ENCODE measurements around the gene KRTAP22-2. TPM values are rescaled to one million over a fixed set of nuclear protein-coding genes. Genes with fewer than 3 reads are reported as not detected.

Gene KRTAP22-2
- total RNA-seq, 2 experiments from 2014 or later = not detected

GRCh38 chr21:30612132-30612531 is 21.9 kb upstream of the KRTAP22-2 start:
- no peaks in the 10 kb centered on the region for H3K4me1 ChIP-seq (ENCODE audit: insufficient read depth, low read length)
- Mint-ChIP-seq H3K27me3 (no peaks in the 10 kb centered on the region), H3K4me1 (ENCODE audit: low read depth) (no peaks in the 10 kb centered on the region), H3K4me3 (no peak overlapping the region), H3K9me3 (peaks cover 10% of the 10 kb centered on the region), H3K27ac (no peak overlapping the region), H3K36me3 (ENCODE audit: low read depth) (no peaks in the 10 kb centered on the region)
- intact Hi-C loops (cut with DNase I, micrococcal nuclease) = no loop called here
- DNase-seq (no peak), ATAC-seq (ENCODE audit: poor library complexity) (no peak)
- H3K36me3 ChIP-seq (ENCODE audit: insufficient read depth, low read length) = no peaks in the 10 kb centered on the region
- peaks cover 0 to 4% of the 10 kb centered on the region in 2 experiments for H3K9me3 ChIP-seq (ENCODE audit: control insufficient read depth in 1 of 2, insufficient read depth in 1 of 2, low read length in 2 of 2)
- CTCF ChIA-PET = no interaction called here
- POLR2A ChIA-PET = no interaction called here
- H3K27me3 ChIP-seq (ENCODE audit: control insufficient read depth in 1 of 2, insufficient read depth in 2 of 2, low read length in 2 of 2) = no peaks in the 10 kb centered on the region
- no peak overlapping the region for H3K27ac ChIP-seq (ENCODE audit: low read depth in 1 of 2, low read length in 2 of 2)
- no peak overlapping the region for H3K4me3 ChIP-seq (ENCODE audit: low read length)
- TF ChIP-seq CTCF (IDR thresholded peaks at IDR 0.05) = no peak

- H3K4me3 ChIP-seq (ENCODE audit: low read length) = no peak overlapping the region
- H3K9me3 Mint-ChIP-seq = peaks cover 10% of the 10 kb centered on the region
- no peaks in the 10 kb centered on the region for H3K36me3 ChIP-seq (ENCODE audit: insufficient read depth, low read length)
- peaks cover 0 to 3% of the 10 kb centered on the region in 2 experiments for H3K27me3 ChIP-seq (ENCODE audit: control insufficient read depth in 1 of 2, insufficient read depth in 2 of 2, low read length in 2 of 2)
- H3K4me1 Mint-ChIP-seq (ENCODE audit: low read depth) = no peaks in the 10 kb centered on the region
- no peaks in the 10 kb centered on the region for H3K4me1 ChIP-seq (ENCODE audit: insufficient read depth, low read length)
- H3K4me3 Mint-ChIP-seq = no peak overlapping the region
- H3K36me3 Mint-ChIP-seq (ENCODE audit: low read depth) = no peaks in the 10 kb centered on the region
- DNase-seq = no peak
- POLR2A ChIA-PET = no interaction called here
- CTCF ChIA-PET = no interaction called here
- no peak overlapping the region for H3K27ac ChIP-seq (ENCODE audit: low read depth in 1 of 2, low read length in 2 of 2)
- TF ChIP-seq CTCF (IDR thresholded peaks at IDR 0.05) = no peak
- no peaks in the 10 kb centered on the region for H3K27me3 Mint-ChIP-seq
- no peak overlapping the region for H3K27ac Mint-ChIP-seq
- ATAC-seq (ENCODE audit: poor library complexity) = no peak
- no peaks in the 10 kb centered on the region for H3K9me3 ChIP-seq (ENCODE audit: control insufficient read depth in 1 of 2, insufficient read depth in 1 of 2, low read length in 2 of 2)
- intact Hi-C loops (cut with DNase I, micrococcal nuclease) = no loop called here
Observed at GRCh38 chr21:30605968-30606367, 15.8 kb upstream of the KRTAP22-2 start.

- Histone ChIP-seq H3K9me3 (ENCODE audit: control insufficient read depth in 1 of 2, insufficient read depth in 1 of 2, low read length in 2 of 2) (peaks cover 0 to 3% of the 10 kb centered on the region in 2 experiments), H3K27ac (ENCODE audit: low read depth in 1 of 2, low read length in 2 of 2) (no peak within 1 kb of the TSS), H3K36me3 (ENCODE audit: insufficient read depth, low read length) (no peaks in the 10 kb centered on the region), H3K4me3 (ENCODE audit: low read length) (no peak within 1 kb of the TSS), H3K27me3 (ENCODE audit: control insufficient read depth in 1 of 2, insufficient read depth in 2 of 2, low read length in 2 of 2) (peaks cover 0 to 3% of the 10 kb centered on the region in 2 experiments), H3K4me1 (ENCODE audit: insufficient read depth, low read length) (no peaks in the 10 kb centered on the region)
- TF ChIP-seq CTCF (IDR thresholded peaks at IDR 0.05) = no peak
- intact Hi-C loops (cut with DNase I, micrococcal nuclease) = no loop called here
- no peak within 1 kb of the TSS for H3K27ac Mint-ChIP-seq
- no peaks in the 10 kb centered on the region for H3K27me3 Mint-ChIP-seq
- H3K4me1 Mint-ChIP-seq (ENCODE audit: low read depth) = no peaks in the 10 kb centered on the region
- ATAC-seq (ENCODE audit: poor library complexity) (no peak), DNase-seq (no peak)
- ChIA-PET POLR2A (no interaction called here), CTCF (no interaction called here)
- no peaks in the 10 kb centered on the region for H3K9me3 Mint-ChIP-seq
- no peaks in the 10 kb centered on the region for H3K36me3 Mint-ChIP-seq (ENCODE audit: low read depth)
- no peak within 1 kb of the TSS for H3K4me3 Mint-ChIP-seq
Observed at GRCh38 chr21:30600787-30601186, 10.6 kb upstream of the KRTAP22-2 start, which contains the start of gene KRTAP22-1. Gene KRTAP22-1 (plus strand): TSS chr21:30601087.

All from CD4-positive, alpha-beta T cell (primary cell).